NCI-H2227 (cell line): ENCODE data around the gene PPID.
"Not testable (repeated sequence)": the region's sequence is repeated elsewhere in the genome, so short reads cannot be mapped to it uniquely, and the experiment has no call there.

ENCODE experiments used
- DNase-seq: peaks from one replicate; lab custom pipeline; 2025; ENCODE audit not compliant: unreplicated experiment; lab: John Stamatoyannopoulos, UW

The PPID gene

DNA sequence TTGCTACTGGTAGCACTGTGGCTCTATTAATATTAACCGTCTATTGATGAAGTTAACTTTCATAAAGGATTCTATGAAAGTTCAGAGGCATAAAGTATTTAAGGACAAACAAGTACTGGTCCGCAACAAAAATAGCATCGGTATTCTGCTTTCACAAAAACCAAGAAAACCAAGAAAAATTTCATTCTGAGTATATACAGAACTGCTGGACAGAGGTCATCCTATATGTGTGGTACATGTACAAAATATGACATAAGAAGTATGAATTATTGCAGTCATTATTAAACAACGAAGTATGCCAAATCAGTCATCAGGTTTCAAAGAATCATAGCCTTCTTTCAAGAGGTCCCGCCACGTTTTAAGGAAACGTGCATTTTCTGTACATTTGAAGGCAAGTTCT is 53.9 kb downstream of the PPID start:
- no peak for DNase-seq

DNA sequence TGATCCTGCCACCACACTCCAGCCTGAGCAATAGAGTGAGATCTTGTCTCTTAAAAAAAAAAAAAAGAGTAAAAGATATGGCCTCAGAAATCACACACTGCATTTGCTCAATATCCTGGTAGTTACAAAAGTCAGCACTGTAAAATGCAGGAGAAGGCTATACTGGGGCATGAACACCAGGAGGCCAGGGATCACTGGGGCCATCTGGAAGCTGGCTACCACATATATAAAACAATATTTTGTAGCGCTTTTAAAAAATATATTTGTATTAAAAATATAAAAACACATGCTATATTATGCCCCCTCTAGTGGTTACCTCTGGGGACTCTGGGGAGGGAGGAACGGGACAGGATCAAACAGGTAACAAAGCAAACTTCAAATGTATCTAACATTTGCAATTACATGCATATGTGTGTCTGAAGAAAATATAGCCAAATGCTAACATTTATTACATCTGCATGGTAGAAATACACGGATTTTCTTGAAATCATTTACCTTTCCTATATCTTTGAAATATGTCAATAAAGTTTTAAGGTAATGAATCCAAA is 55.5 kb downstream of the PPID start:
- DNase-seq: no peak

DNA sequence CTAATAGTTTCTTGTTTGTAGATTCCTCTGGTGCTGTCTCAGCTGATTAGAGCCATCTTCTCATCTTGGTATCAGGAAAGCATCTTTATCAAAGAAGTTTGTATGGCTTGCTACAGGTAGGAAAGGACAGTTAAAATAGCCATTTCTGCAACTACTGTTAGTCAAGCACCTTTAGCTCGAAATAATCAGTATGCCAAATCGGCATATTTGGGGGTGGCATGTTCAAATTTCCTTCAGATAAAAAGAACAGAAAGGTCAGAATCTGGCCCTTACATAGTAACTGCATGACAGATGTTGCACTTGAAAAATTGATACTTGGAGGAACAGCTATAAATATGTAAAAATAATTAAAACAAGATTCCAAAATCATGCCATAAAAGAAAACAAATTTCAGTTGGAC is 56.3 kb downstream of the PPID start:
- no peak for DNase-seq

DNA sequence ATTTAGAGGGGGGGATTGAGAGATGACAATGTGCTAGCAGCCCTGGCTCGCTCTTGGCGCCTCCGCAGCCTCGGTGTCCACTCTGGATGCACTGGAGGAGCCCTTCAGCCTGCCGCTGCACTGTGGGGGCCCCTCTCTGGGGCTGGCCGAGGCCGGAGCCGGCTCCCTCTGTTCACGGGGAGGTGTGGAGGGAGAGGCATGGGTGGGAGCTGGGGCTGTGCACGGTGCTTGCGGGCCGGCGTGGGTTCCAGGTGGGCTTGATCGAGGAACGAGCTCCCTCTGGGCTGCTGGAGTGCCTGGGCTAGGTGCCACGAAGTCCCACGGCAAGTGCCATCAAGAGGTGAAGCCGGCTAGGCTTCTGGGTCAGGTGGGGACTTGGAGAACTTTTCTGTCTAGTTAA is 58.4 kb downstream of the PPID start:
- DNase-seq: no peak

DNA sequence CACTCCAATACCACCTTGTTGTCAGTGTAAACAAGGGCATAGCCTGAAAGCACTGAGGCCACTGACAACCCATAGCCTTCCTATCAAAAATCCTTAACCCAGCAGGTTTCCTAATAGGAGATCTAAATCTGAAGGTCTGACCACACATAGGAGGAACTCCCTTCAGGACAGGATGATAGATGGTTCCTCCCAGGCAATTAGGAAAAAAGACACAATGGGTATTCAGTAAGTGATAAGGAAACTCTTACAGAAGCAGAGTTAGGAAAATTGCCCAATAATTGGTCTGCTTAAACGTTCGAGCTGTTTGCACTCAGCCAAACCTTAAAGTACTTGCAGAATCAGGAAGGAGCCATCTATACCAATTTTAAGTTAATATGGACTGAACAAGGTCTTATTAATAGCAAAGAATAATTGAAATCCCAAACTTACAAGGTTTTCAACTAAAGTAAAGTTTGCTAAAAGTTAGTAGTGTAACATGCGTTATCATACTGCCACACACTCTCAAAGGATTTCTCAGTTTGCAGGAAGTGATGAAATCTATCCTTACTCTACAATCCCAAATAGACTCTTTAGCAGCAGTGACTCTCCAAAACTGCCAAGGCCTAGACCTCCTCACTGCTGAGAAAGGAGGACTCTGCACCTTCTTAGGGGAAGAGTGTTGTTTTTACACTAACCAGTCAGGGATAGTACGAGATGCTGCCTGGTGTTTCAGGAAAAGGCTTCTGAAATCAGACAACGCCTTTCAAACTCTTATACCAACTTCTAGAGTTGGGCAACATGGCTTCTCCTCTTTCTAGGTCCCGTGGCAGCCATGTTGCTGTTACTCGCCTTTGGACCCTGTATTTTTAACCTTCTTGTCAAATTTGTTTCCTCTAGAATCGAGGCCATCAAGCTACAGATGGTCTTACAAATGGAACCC is 59.2 kb downstream of the PPID start:
- DNase-seq: not testable (repeated sequence)

DNA sequence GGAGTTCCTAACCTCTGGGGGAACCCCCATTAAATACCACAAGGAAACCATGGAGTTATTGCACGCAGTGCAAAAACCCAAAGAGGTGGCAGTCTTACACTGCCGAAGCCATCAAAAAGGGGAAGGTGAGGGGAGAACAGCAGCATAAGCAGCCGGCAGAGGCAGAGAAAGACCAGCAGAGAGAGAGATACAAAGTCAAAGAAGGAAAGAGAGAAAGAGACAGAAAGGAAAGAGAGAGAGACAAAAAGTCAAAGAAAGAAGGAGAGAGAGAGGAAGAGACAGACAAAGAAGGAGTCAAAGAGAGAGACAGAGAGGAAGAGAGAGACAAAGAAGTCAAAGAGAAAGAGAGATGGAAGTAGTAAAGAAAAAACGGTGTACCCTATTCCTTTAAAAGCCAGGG is 59.9 kb downstream of the PPID start:
- not testable (repeated sequence) for DNase-seq
